ENCODE measurements around the gene PNLIPRP2.

The PNLIPRP2 gene

GRCh38 chr10:116611153-116611545, 9.6 kb upstream of the PNLIPRP2 start:
- intact Hi-C loops (cut with DNase I): no loop called here
- no peak for DNase-seq

- DNase-seq: no peak
- intact Hi-C loops (cut with DNase I): no loop called here
Observed at GRCh38 chr10:116612107-116612769, 8.5 kb upstream of the PNLIPRP2 start.

- no peak for DNase-seq
- intact Hi-C loops (cut with DNase I): no loop called here
Observed at GRCh38 chr10:116613471-116613870, 7.3 kb upstream of the PNLIPRP2 start.

- no peak for DNase-seq
- intact Hi-C loops (cut with DNase I): no loop called here
Observed at GRCh38 chr10:116614796-116615195, 6.0 kb upstream of the PNLIPRP2 start.

- no peak for DNase-seq
- intact Hi-C loops (cut with DNase I): no loop called here
Observed at GRCh38 chr10:116615199-116615776, 5.5 kb upstream of the PNLIPRP2 start.

- intact Hi-C loops (cut with DNase I): no loop called here
- DNase-seq: no peak
Observed at GRCh38 chr10:116621476-116621875, 723 bp downstream of the PNLIPRP2 start.

- DNase-seq: peak in 1 of 10 donors; percentile 38
- intact Hi-C loops (cut with DNase I): no loop called here
Observed at GRCh38 chr10:116621934-116622655, 1.3 kb downstream of the PNLIPRP2 start.

- DNase-seq: peak in 2 of 10 donors; percentile 8 to 59
- intact Hi-C loops (cut with DNase I): loop anchor here (5.0 kb wide), 1 partner anchor 161 kb away; no protein-coding TSS in a partner anchor
Observed at GRCh38 chr10:116625845-116626244, 5.1 kb downstream of the PNLIPRP2 start.

GRCh38 chr10:116626815-116627214, 6.1 kb downstream of the PNLIPRP2 start:
- intact Hi-C loops (cut with DNase I): loop anchor here (5.0 kb wide), 1 partner anchor 160 kb away; no protein-coding TSS in a partner anchor
- no peak for DNase-seq

- peak in 4 of 10 donors; percentile 24 to 88 (median 62) for DNase-seq
- intact Hi-C loops (cut with DNase I): loop anchor here (5.0 kb wide), 1 partner anchor 160 kb away; no protein-coding TSS in a partner anchor
Observed at GRCh38 chr10:116627386-116627933, 6.7 kb downstream of the PNLIPRP2 start.

GRCh38 chr10:116629340-116629739, 8.6 kb downstream of the PNLIPRP2 start:
- intact Hi-C loops (cut with DNase I): loop anchor here (5.0 kb wide), 1 partner anchor 158 kb away; no protein-coding TSS in a partner anchor
- DNase-seq: no peak

GRCh38 chr10:116630020-116630419, 9.3 kb downstream of the PNLIPRP2 start:
- DNase-seq: no peak
- intact Hi-C loops (cut with DNase I): no loop called here

- DNase-seq: peak in 1 of 10 donors; percentile 9
- intact Hi-C loops (cut with DNase I): no loop called here
Observed at GRCh38 chr10:116631871-116632295, 11.1 kb downstream of the PNLIPRP2 start.

- intact Hi-C loops (cut with DNase I): no loop called here
- peak in 1 of 10 donors; percentile 32 for DNase-seq
Observed at GRCh38 chr10:116632596-116633215, 12.0 kb downstream of the PNLIPRP2 start.

- DNase-seq: no peak
- intact Hi-C loops (cut with DNase I): no loop called here
Observed at GRCh38 chr10:116633216-116633600, 12.5 kb downstream of the PNLIPRP2 start.

GRCh38 chr10:116634126-116634975, 13.6 kb downstream of the PNLIPRP2 start:
- intact Hi-C loops (cut with DNase I): no loop called here
- DNase-seq: no peak

GRCh38 chr10:116636385-116636784, 15.6 kb downstream of the PNLIPRP2 start:
- no peak for DNase-seq
- intact Hi-C loops (cut with DNase I): no loop called here

- DNase-seq: no peak
- intact Hi-C loops (cut with DNase I): no loop called here
Observed at GRCh38 chr10:116636976-116637375, 16.2 kb downstream of the PNLIPRP2 start.

GRCh38 chr10:116637830-116638229, 17.1 kb downstream of the PNLIPRP2 start:
- no peak for DNase-seq
- intact Hi-C loops (cut with DNase I): no loop called here

GRCh38 chr10:116646502-116646901, 25.7 kb downstream of the PNLIPRP2 start:
- no peak for DNase-seq
- intact Hi-C loops (cut with DNase I): no loop called here
